ENCODE data around the gene SORCS3.

DNA sequence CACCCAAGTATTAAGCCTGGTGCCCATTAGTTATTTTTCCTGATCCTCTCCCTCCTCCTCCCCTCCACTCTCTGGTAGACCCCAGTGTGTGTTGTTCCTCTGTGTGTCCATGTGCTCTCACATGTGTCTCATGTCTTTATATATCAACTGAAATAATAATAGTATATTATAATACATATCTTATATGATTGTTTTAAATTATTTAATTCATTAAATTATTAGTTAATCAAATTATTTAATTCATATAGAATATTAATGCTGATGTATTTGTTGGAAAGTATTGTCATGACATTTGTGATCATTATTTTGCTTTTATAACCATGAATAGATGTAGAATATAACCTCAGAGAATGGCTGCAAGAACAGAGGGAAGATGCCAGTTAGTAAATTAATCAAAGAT is 647.5 kb downstream of the SORCS3 start:
- TF ChIP-seq, protein P1, sequence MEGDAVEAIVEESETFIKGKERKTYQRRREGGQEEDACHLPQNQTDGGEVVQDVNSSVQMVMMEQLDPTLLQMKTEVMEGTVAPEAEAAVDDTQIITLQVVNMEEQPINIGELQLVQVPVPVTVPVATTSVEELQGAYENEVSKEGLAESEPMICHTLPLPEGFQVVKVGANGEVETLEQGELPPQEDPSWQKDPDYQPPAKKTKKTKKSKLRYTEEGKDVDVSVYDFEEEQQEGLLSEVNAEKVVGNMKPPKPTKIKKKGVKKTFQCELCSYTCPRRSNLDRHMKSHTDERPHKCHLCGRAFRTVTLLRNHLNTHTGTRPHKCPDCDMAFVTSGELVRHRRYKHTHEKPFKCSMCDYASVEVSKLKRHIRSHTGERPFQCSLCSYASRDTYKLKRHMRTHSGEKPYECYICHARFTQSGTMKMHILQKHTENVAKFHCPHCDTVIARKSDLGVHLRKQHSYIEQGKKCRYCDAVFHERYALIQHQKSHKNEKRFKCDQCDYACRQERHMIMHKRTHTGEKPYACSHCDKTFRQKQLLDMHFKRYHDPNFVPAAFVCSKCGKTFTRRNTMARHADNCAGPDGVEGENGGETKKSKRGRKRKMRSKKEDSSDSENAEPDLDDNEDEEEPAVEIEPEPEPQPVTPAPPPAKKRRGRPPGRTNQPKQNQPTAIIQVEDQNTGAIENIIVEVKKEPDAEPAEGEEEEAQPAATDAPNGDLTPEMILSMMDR (IDR thresholded peaks at IDR 0.05), result no peak
- TF ChIP-seq EZH2 (IDR thresholded peaks at IDR 0.05) (no peak), EZH2phosphoT487 (IDR thresholded peaks at IDR 0.05) (no peak)

Measured in neural progenitor cell (in vitro differentiated cells).